Measurements from ENCODE around the gene FAXC.

DNA sequence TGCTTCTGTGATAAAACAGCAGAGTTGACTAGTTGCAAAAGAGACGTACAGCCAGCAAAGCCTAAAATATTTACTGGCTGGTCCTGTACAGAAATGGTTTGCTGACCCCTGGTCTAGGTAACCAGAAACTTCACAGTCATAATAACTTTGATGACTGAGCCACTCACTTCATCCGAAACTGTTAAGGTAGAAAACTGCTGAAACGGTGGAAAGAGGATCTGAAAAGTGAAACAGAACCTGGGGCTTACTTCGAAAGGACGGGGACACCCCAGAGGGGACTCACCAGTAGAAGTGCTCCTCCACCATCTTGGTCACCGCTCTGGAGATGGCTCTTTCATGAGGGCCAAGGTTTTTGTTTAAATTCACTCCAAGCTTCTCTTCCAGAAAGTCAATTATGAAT is 16.4 kb downstream of the FAXC start:
- TF ChIP-seq, protein P1, sequence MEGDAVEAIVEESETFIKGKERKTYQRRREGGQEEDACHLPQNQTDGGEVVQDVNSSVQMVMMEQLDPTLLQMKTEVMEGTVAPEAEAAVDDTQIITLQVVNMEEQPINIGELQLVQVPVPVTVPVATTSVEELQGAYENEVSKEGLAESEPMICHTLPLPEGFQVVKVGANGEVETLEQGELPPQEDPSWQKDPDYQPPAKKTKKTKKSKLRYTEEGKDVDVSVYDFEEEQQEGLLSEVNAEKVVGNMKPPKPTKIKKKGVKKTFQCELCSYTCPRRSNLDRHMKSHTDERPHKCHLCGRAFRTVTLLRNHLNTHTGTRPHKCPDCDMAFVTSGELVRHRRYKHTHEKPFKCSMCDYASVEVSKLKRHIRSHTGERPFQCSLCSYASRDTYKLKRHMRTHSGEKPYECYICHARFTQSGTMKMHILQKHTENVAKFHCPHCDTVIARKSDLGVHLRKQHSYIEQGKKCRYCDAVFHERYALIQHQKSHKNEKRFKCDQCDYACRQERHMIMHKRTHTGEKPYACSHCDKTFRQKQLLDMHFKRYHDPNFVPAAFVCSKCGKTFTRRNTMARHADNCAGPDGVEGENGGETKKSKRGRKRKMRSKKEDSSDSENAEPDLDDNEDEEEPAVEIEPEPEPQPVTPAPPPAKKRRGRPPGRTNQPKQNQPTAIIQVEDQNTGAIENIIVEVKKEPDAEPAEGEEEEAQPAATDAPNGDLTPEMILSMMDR (IDR thresholded peaks at IDR 0.05): no peak
- TF ChIP-seq EP300 (IDR thresholded peaks at IDR 0.05; ENCODE audit: borderline replicate concordance in 1 of 2, low read depth in 1 of 2, low read length in 1 of 2) (no peak), SMC3 (IDR thresholded peaks at IDR 0.05; ENCODE audit: low read depth, low read length) (no peak), EZH2phosphoT487 (IDR thresholded peaks at IDR 0.05; ENCODE audit: borderline replicate concordance, low read depth) (no peak), YY1 (IDR thresholded peaks at IDR 0.05; ENCODE audit: low read depth) (no peak), POLR2AphosphoS5 (IDR thresholded peaks at IDR 0.05; ENCODE audit: low read depth, low read length) (no peak), RFX5 (IDR thresholded peaks at IDR 0.05; ENCODE audit: low read length) (no peak), USF1 (IDR thresholded peaks at IDR 0.05; ENCODE audit: borderline replicate concordance, low read depth) (no peak), CHD2 (IDR thresholded peaks at IDR 0.05; ENCODE audit: low read length, partially characterized antibody) (no peak), FOXJ3 (CRISPR knock-in tag; IDR thresholded peaks at IDR 0.05) (no peak), NRF1 (IDR thresholded peaks at IDR 0.05; ENCODE audit: low read depth, low read length) (no peak), RCOR1 (IDR thresholded peaks at IDR 0.05; ENCODE audit: low read length) (no peak)
- TF ChIP-seq, protein P2, sequence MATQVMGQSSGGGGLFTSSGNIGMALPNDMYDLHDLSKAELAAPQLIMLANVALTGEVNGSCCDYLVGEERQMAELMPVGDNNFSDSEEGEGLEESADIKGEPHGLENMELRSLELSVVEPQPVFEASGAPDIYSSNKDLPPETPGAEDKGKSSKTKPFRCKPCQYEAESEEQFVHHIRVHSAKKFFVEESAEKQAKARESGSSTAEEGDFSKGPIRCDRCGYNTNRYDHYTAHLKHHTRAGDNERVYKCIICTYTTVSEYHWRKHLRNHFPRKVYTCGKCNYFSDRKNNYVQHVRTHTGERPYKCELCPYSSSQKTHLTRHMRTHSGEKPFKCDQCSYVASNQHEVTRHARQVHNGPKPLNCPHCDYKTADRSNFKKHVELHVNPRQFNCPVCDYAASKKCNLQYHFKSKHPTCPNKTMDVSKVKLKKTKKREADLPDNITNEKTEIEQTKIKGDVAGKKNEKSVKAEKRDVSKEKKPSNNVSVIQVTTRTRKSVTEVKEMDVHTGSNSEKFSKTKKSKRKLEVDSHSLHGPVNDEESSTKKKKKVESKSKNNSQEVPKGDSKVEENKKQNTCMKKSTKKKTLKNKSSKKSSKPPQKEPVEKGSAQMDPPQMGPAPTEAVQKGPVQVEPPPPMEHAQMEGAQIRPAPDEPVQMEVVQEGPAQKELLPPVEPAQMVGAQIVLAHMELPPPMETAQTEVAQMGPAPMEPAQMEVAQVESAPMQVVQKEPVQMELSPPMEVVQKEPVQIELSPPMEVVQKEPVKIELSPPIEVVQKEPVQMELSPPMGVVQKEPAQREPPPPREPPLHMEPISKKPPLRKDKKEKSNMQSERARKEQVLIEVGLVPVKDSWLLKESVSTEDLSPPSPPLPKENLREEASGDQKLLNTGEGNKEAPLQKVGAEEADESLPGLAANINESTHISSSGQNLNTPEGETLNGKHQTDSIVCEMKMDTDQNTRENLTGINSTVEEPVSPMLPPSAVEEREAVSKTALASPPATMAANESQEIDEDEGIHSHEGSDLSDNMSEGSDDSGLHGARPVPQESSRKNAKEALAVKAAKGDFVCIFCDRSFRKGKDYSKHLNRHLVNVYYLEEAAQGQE (IDR thresholded peaks at IDR 0.05; ENCODE audit: low read depth, low read length): no peak
- TF ChIP-seq, protein P3, sequence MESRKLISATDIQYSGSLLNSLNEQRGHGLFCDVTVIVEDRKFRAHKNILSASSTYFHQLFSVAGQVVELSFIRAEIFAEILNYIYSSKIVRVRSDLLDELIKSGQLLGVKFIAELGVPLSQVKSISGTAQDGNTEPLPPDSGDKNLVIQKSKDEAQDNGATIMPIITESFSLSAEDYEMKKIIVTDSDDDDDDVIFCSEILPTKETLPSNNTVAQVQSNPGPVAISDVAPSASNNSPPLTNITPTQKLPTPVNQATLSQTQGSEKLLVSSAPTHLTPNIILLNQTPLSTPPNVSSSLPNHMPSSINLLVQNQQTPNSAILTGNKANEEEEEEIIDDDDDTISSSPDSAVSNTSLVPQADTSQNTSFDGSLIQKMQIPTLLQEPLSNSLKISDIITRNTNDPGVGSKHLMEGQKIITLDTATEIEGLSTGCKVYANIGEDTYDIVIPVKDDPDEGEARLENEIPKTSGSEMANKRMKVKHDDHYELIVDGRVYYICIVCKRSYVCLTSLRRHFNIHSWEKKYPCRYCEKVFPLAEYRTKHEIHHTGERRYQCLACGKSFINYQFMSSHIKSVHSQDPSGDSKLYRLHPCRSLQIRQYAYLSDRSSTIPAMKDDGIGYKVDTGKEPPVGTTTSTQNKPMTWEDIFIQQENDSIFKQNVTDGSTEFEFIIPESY (IDR thresholded peaks at IDR 0.05; ENCODE audit: borderline replicate concordance, low read depth): no peak

Data from SK-N-SH (cell line).